ENCODE data around the gene AK3.

Gene AK3

DNA sequence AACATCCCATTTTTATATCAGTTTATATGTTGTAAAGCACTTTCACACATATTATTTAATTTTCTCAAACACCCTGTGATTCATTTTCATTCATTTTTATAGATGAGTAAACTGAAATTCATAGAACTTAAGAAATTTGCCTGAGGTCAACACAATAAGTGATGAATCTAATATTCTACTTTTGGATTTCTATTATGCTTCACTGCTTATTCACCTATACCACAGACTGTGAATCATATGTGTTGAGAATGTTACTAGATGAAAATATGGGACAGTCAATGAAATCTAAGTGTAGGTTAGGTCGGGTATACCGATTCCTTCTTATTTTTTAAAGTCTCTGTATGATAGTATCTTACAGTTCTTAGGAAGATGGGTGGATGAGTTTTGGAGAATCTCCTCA lies 36.9 kb downstream of the AK3 start:
- TF ChIP-seq NFRKB (IDR thresholded peaks at IDR 0.05) (no peak), SP1 (IDR thresholded peaks at IDR 0.05) (no peak), LEF1 (IDR thresholded peaks at IDR 0.05; ENCODE audit: borderline replicate concordance) (no peak), SUZ12 (IDR thresholded peaks at IDR 0.05) (no peak), FOXM1 (IDR thresholded peaks at IDR 0.05; ENCODE audit: borderline replicate concordance) (no peak)
- no peak for DNase-seq (ENCODE audit: extremely low spot score)
- POLR2A ChIA-PET = no interaction called here
- CTCF ChIA-PET = no interaction called here

DNA sequence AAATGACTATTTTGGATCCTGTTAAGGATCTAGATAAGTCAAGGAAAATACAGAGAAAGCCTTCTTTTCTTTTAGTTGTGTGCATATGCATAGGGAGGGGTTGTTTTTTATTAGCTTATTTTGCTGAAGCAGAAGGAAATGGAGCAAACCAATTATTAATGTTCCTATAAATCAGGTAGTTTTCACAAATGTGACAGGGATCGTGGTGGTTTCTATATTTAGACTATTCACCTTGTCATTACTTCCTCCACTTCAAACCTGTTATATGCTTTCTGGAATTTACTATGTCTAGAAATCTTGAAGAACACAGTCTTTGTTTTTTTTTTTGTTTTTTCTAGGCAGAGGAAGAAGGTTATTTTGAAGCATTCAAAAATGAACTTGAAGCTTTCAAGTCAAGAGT lies 39.5 kb downstream of the AK3 start:
- DNase-seq (ENCODE audit: extremely low spot score) = no peak
- TF ChIP-seq L3MBTL2 (conservative IDR thresholded peaks at IDR 0.05) = no peak
- no peak for TF ChIP-seq ELF4 (IDR thresholded peaks at IDR 0.05)
- TF ChIP-seq FOXM1 (IDR thresholded peaks at IDR 0.05; ENCODE audit: borderline replicate concordance) = no peak
- no peak for TF ChIP-seq SUZ12 (IDR thresholded peaks at IDR 0.05)
- TF ChIP-seq CTBP1 (IDR thresholded peaks at IDR 0.05; ENCODE audit: borderline replicate concordance) = no peak
- no peak for TF ChIP-seq FOXK2 (IDR thresholded peaks at IDR 0.05)
- no peak for TF ChIP-seq ARNT (IDR thresholded peaks at IDR 0.05)
- no peak for TF ChIP-seq LEF1 (IDR thresholded peaks at IDR 0.05; ENCODE audit: borderline replicate concordance)
- TF ChIP-seq, protein P1, sequence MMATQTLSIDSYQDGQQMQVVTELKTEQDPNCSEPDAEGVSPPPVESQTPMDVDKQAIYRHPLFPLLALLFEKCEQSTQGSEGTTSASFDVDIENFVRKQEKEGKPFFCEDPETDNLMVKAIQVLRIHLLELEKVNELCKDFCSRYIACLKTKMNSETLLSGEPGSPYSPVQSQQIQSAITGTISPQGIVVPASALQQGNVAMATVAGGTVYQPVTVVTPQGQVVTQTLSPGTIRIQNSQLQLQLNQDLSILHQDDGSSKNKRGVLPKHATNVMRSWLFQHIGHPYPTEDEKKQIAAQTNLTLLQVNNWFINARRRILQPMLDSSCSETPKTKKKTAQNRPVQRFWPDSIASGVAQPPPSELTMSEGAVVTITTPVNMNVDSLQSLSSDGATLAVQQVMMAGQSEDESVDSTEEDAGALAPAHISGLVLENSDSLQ (IDR thresholded peaks at IDR 0.05) = no peak
- TF ChIP-seq NFRKB (IDR thresholded peaks at IDR 0.05) = no peak
- TF ChIP-seq HDGF (IDR thresholded peaks at IDR 0.05; ENCODE audit: borderline replicate concordance) = no peak
- no peak for TF ChIP-seq FOXA1 (IDR thresholded peaks at IDR 0.05)
- TF ChIP-seq ZNF384 (IDR thresholded peaks at IDR 0.05) = no peak
- TF ChIP-seq TARDBP (IDR thresholded peaks at IDR 0.05) = no peak
- TF ChIP-seq SP1 (IDR thresholded peaks at IDR 0.05) = no peak
- no peak for TF ChIP-seq BHLHE40 (IDR thresholded peaks at IDR 0.05; ENCODE audit: borderline replicate concordance)
- POLR2A ChIA-PET = interaction anchor here (1.4 kb wide), 1 partner anchor 22 kb away, joined by 4 read pairs; the partner anchor contains the start of gene CDC37L1
- CTCF ChIA-PET = interaction anchor here (1.1 kb wide), 1 partner anchor 53 kb away, joined by 3 read pairs; no protein-coding TSS in a partner anchor

DNA sequence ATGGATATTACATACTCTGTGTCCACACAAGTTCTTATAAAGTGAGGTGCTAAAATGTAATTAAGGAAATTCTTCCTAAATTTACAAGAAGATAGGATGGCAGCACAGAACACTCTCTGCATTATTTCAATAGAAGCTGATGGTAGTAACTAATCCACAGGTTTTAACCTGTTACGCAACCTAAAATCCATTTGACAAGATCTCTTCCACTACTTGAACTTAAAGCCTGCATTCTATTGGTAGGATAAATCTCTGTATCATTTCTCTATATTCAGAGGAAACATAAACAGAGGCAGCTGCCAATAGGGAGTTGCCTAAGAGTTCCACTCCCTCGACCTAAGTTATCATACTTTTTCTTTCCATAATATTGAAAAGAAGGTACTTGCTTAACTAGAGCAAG lies 40.1 kb downstream of the AK3 start:
- DNase-seq (ENCODE audit: extremely low spot score) = no peak
- TF ChIP-seq NFRKB (IDR thresholded peaks at IDR 0.05) (no peak), ZNF384 (IDR thresholded peaks at IDR 0.05) (no peak), BHLHE40 (IDR thresholded peaks at IDR 0.05; ENCODE audit: borderline replicate concordance) (no peak), ELF4 (IDR thresholded peaks at IDR 0.05) (no peak), SUZ12 (IDR thresholded peaks at IDR 0.05) (no peak), ARNT (IDR thresholded peaks at IDR 0.05) (no peak), FOXM1 (IDR thresholded peaks at IDR 0.05; ENCODE audit: borderline replicate concordance) (no peak)
- TF ChIP-seq, protein P1 (IDR thresholded peaks at IDR 0.05) = no peak
- ChIA-PET CTCF (no interaction called here), POLR2A (interaction anchor here (1.4 kb wide), 1 partner anchor 22 kb away, joined by 4 read pairs; the partner anchor contains the start of gene CDC37L1)

DNA sequence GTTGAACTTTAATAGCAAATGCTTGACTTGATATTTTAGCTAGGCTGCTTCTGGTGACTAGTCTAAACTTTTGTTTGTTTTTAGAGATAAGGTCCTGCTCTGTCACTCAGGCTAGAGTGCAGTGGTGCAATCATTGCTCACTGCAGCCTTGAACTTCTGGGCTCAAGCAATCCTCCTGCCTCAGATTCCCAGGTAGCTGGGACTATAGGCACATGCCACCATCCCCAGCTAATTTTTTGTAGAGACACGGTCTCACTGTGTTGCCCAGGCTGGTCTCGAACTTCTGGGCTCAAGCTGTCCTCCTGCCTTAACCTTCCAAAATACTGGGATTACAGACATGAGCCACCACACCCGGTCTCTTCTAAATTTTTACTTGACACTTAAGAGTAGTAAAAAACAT lies 40.9 kb downstream of the AK3 start:
- CTCF ChIA-PET = no interaction called here
- TF ChIP-seq TARDBP (IDR thresholded peaks at IDR 0.05) (no peak), FOXA1 (IDR thresholded peaks at IDR 0.05) (no peak), BHLHE40 (IDR thresholded peaks at IDR 0.05; ENCODE audit: borderline replicate concordance) (no peak), CTBP1 (IDR thresholded peaks at IDR 0.05; ENCODE audit: borderline replicate concordance) (no peak)
- TF ChIP-seq, protein P1 (IDR thresholded peaks at IDR 0.05) = peak; percentile 37; the same call in 1 of the 2 replicates
- POLR2A ChIA-PET = interaction anchor here (1.4 kb wide), 1 partner anchor 21 kb away, joined by 4 read pairs; the partner anchor contains the start of gene CDC37L1
- no peak for DNase-seq (ENCODE audit: extremely low spot score)

DNA sequence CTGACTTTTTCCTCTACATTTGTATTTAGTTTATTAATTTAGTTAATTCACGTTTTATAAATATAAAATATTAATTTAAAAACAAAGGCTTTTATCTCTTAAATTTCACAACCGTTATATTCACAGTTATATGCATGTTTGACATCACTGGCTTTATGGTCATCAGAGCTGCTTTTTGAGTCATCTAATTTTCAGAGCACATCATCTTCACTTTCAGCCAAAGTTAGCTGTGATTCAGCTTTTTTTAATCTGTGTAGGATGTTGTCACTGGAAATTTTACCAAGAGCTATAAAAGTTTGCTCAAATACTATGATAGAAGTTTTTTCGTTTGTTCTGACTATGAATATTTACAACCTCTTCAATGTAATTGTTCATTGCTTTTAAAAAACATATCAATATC lies 49.2 kb downstream of the AK3 start:
- CTCF ChIA-PET = no interaction called here
- DNase-seq (ENCODE audit: extremely low spot score) = no peak
- TF ChIP-seq FOXM1 (IDR thresholded peaks at IDR 0.05; ENCODE audit: borderline replicate concordance) = no peak
- no peak for TF ChIP-seq HDGF (IDR thresholded peaks at IDR 0.05; ENCODE audit: borderline replicate concordance)
- TF ChIP-seq SP1 (IDR thresholded peaks at IDR 0.05) = no peak
- TF ChIP-seq CTBP1 (IDR thresholded peaks at IDR 0.05; ENCODE audit: borderline replicate concordance) = no peak
- TF ChIP-seq ELF4 (IDR thresholded peaks at IDR 0.05) = no peak
- TF ChIP-seq ARNT (IDR thresholded peaks at IDR 0.05) = no peak
- TF ChIP-seq, protein P1 (IDR thresholded peaks at IDR 0.05) = no peak
- POLR2A ChIA-PET = interaction anchor here (0.7 kb wide), 1 partner anchor 170 kb away, joined by 3 read pairs; no protein-coding TSS in a partner anchor

DNA sequence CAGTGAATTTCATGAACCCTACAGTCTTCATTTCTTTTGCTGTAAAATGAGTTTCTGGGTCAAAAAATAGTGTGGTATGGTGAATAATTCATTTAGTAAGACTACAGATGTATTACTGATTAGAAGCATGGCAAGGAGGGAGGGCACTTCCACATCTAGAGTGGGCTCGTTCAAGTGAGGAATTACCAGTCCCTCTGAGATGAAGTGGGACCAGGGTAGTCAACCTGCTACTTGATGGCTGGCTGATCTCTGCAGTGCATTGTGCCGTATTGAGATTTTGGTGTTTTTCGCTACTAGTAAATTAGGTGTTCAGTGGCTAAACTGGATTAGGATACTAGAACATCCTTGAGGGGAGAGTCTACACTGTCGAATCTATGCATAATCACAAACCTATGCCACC lies 50.9 kb downstream of the AK3 start:
- CTCF ChIA-PET = no interaction called here
- POLR2A ChIA-PET = no interaction called here
- DNase-seq (ENCODE audit: extremely low spot score) = no peak
- no peak for TF ChIP-seq SP1 (IDR thresholded peaks at IDR 0.05)
- TF ChIP-seq, protein P1 (IDR thresholded peaks at IDR 0.05) = no peak
- TF ChIP-seq CTBP1 (IDR thresholded peaks at IDR 0.05; ENCODE audit: borderline replicate concordance) = no peak
- no peak for TF ChIP-seq FOXM1 (IDR thresholded peaks at IDR 0.05; ENCODE audit: borderline replicate concordance)
- no peak for TF ChIP-seq TARDBP (IDR thresholded peaks at IDR 0.05)
- TF ChIP-seq SUZ12 (IDR thresholded peaks at IDR 0.05) = no peak
- TF ChIP-seq FOXK2 (IDR thresholded peaks at IDR 0.05) = no peak
- no peak for TF ChIP-seq L3MBTL2 (conservative IDR thresholded peaks at IDR 0.05)
- TF ChIP-seq ELF4 (IDR thresholded peaks at IDR 0.05) = no peak
- TF ChIP-seq FOXA1 (IDR thresholded peaks at IDR 0.05) = no peak

Measured in HEK293T (cell line).